KMS-11 (cell line): Measurements from ENCODE around the gene CHTF18.

ENCODE experiments used
- H2AFZ ChIP-seq: fragments of 200-600 bp; sonication (generic); 2 replicates; pipeline ENCODE4 v1.6.1; 2016; ENCODE audit warnings: antibody characterized with exemption, mixed run types, low read depth
- H3K27ac ChIP-seq: fragments of 200-600 bp; sonication (generic); 2 replicates; pipeline ENCODE4 v1.6.1; 2016; ENCODE audit warnings: mild to moderate bottlenecking, mixed run types
- H3K27me3 ChIP-seq: fragments of 200-600 bp; sonication (generic); 2 replicates; pipeline ENCODE4 v1.6.1; 2017; ENCODE audit warnings: mild to moderate bottlenecking, low read depth, mixed run types, moderate library complexity; ENCODE audit not compliant: insufficient read depth
- H3K36me3 ChIP-seq: fragments of 200-600 bp; sonication (generic); 2 replicates; pipeline ENCODE4 v1.6.1; 2017; ENCODE audit warnings: mild to moderate bottlenecking, mixed run types; ENCODE audit not compliant: insufficient read depth
- H3K4me1 ChIP-seq: fragments of 200-600 bp; sonication (generic); 2 replicates; pipeline ENCODE4 v1.6.1; 2016; ENCODE audit warnings: mild to moderate bottlenecking, low read depth, mixed run types; ENCODE audit not compliant: poor library complexity, severe bottlenecking
- H3K4me2 ChIP-seq: fragments of 200-600 bp; sonication (generic); 2 replicates; pipeline ENCODE4 v1.7.0; 2016; ENCODE audit warnings: mild to moderate bottlenecking, mixed run types
- H3K4me3 ChIP-seq: fragments of 200-600 bp; sonication (generic); IDR thresholded peaks from 2 replicates; pipeline ENCODE4 v1.6.1; 2017; ENCODE audit warnings: low read depth, low read length, mixed read lengths; ENCODE audit not compliant: insufficient read depth
- H3K79me2 ChIP-seq: fragments of 200-600 bp; sonication (generic); 2 replicates; pipeline ENCODE4 v1.6.1; 2016; ENCODE audit warnings: low read depth, mixed run types; ENCODE audit not compliant: insufficient read depth
- H3K9ac ChIP-seq: fragments of 200-600 bp; sonication (generic); 2 replicates; pipeline ENCODE4 v1.6.1; 2016; ENCODE audit warnings: mild to moderate bottlenecking, mixed run types
- H4K20me1 ChIP-seq: fragments of 200-600 bp; sonication (generic); 2 replicates; pipeline ENCODE4 v1.6.1; 2016; ENCODE audit warnings: mild to moderate bottlenecking, mixed run types; ENCODE audit not compliant: insufficient read depth
- TF ChIP-seq, protein P1 (sequence below): fragments of 200-600 bp; sonication (generic); conservative IDR thresholded peaks from 2 replicates; pipeline ENCODE4 v1.6.1; 2017; ENCODE audit warnings: low read depth, mild to moderate bottlenecking, antibody characterized with exemption, low read length, moderate library complexity, mixed read lengths

Gene CHTF18

DNA sequence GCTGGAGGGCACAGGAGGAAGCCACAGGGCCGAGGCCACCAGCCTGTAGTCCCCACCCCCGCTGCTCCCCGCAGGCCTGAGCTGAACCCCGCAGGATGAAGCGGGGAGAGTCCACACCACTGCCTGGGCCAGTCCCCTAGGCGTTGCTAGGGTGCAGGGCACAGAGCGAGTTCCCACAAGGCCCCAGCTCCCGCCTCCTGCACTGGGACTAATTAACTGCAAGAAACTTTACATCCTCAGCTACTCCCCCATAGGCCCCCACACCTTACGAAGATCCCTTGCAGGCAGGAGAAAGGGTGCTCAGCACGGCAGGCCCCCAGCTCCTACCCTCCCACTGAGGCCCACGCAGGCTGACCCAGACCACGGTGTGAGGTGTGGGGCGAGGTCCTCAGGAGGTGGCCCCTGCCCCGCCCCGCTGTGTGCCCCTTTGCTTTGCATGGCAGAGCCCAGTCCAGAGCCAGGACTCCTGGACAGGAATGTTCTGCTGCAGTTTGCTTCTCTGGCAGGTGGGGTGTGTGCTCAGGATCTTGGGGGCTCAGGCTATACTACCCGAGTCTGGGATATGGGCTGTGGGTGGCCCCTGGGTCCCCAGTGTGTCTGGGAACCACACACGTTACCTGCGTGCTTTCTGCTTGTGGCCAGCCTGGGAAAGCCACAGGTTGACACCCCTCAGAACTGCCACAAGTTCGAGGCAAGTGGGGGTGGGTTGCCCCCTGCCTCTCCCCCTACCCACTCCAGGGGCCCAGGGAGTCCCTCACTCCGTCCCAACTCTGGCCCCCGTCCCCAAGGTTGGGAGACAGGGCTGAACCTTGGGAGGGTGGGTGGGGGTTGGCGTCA, 10.9 kb downstream of the CHTF18 start:
- peaks cover 8% of the 10 kb centered on the region for H3K4me1 ChIP-seq

DNA sequence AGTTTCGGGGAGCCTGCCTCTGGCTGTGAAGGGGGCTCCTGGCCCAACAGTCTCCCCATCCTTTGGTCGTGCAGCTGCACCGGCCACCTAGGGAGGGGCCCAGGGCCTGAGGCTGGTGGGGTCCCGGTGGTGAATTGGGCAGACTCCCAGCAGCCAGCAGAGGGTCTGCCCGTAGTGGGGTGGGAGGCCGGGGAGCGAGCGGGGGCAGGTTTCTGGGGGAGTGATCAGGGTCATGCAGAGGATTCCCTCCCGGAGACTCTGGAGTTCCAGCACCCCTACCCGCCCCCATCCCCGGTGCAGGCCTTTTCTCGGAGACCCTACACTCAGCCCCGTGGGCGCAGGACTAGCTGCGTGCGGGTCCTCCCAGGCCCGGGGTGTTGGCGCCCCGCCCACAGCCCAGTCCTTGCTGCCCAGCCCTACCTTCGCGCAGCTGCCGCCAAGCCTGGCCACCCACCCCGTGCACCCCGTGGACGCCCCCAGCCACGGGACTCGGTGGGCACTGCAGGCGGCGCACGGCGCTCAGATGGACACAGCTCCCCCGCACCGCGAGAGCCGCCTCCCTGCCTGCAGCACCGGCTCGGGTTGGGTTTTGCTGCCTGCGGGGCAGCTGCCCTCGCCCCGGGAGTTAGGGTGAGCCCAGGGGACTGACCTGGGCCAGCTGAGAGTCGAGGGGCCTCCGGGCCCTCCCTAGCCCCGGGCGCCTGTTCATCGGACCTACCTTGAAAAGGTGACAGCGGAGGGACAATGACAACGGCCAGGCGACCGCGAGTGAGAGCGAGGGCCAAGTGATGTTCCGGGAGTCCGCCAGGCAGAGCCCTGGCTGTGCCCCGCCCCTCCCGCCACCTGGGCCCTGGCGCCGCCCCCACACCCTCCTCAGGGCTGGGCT, 11.8 kb downstream of the CHTF18 start, which contains the start of gene GNG13:
Gene GNG13, minus strand, starts transcription at position 787 of the 886 bp plus-strand sequence. CDS start 1,657 bp downstream, outside the sequence.
- H4K20me1 ChIP-seq = no peaks in the 10 kb centered on the region
- H3K4me2 ChIP-seq = no peak within 1 kb of the TSS
- H3K27me3 ChIP-seq = peaks cover 67% of the 10 kb centered on the region
- no peak within 1 kb of the TSS for H3K4me3 ChIP-seq
- TF ChIP-seq, protein P1, sequence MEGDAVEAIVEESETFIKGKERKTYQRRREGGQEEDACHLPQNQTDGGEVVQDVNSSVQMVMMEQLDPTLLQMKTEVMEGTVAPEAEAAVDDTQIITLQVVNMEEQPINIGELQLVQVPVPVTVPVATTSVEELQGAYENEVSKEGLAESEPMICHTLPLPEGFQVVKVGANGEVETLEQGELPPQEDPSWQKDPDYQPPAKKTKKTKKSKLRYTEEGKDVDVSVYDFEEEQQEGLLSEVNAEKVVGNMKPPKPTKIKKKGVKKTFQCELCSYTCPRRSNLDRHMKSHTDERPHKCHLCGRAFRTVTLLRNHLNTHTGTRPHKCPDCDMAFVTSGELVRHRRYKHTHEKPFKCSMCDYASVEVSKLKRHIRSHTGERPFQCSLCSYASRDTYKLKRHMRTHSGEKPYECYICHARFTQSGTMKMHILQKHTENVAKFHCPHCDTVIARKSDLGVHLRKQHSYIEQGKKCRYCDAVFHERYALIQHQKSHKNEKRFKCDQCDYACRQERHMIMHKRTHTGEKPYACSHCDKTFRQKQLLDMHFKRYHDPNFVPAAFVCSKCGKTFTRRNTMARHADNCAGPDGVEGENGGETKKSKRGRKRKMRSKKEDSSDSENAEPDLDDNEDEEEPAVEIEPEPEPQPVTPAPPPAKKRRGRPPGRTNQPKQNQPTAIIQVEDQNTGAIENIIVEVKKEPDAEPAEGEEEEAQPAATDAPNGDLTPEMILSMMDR = no peak
- no peaks in the 10 kb centered on the region for H3K79me2 ChIP-seq
- H3K9ac ChIP-seq = no peak within 1 kb of the TSS
- H3K27ac ChIP-seq = no peak within 1 kb of the TSS
- no peaks in the 10 kb centered on the region for H3K36me3 ChIP-seq
- no peak within 1 kb of the TSS for H2AFZ ChIP-seq
- H3K4me1 ChIP-seq = peaks cover 8% of the 10 kb centered on the region

More for the DNA sequence above, 10.9 kb downstream of the CHTF18 start:
- H4K20me1 ChIP-seq = no peaks in the 10 kb centered on the region
- peaks cover 60% of the 10 kb centered on the region for H3K27me3 ChIP-seq
- H3K79me2 ChIP-seq = no peaks in the 10 kb centered on the region
- no peak overlapping the region for H3K9ac ChIP-seq
- no peak overlapping the region for H2AFZ ChIP-seq
- no peak overlapping the region for H3K4me2 ChIP-seq
- no peak overlapping the region for H3K4me3 ChIP-seq
- no peaks in the 10 kb centered on the region for H3K36me3 ChIP-seq
- TF ChIP-seq, protein P1 = no peak
- no peak overlapping the region for H3K27ac ChIP-seq

DNA sequence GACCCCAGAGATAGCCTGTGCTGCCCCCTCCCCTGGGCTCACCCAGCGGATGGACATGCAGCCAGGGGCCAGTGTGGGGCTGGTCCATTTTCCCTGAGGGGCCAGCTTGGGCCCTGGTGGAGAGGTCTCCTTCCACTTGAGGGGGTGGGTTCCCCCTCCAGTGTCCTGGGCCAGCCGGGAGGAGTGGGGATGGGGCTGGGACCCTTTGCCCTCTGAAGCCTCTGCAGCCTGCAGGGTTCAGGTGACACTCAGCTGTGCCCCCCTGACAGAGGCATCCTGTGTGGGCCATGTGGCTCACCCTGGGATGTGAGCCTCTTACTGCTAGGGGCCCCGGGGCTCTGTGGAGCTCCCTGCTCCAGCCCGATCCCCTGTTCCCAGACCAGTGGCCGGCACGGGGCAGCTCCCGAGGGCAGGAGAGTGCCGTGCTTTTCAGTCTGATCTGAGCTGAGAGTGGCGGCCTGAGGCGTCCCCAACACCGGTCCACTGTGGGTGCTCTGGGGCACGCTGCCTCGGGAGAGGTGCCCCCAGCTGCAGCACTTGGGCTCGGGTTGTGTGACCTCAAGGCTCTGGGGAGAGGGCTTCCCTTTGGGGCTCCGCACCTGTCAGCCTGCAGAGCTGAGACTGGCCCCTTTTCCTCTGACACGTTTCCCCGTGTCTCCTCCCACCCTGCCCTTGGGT, 12.6 kb downstream of the CHTF18 start:
- no peak overlapping the region for H3K4me2 ChIP-seq
- TF ChIP-seq, protein P1 = no peak
- no peak overlapping the region for H3K9ac ChIP-seq
- H3K27ac ChIP-seq = no peak overlapping the region
- no peaks in the 10 kb centered on the region for H4K20me1 ChIP-seq
- no peaks in the 10 kb centered on the region for H3K36me3 ChIP-seq
- H3K79me2 ChIP-seq = no peaks in the 10 kb centered on the region
- H3K27me3 ChIP-seq = peaks cover 67% of the 10 kb centered on the region
- H2AFZ ChIP-seq = no peak overlapping the region
- H3K4me3 ChIP-seq = no peak overlapping the region
- peaks cover 3% of the 10 kb centered on the region for H3K4me1 ChIP-seq
